ENCODE data around the gene XYLT2.

Gene XYLT2

DNA sequence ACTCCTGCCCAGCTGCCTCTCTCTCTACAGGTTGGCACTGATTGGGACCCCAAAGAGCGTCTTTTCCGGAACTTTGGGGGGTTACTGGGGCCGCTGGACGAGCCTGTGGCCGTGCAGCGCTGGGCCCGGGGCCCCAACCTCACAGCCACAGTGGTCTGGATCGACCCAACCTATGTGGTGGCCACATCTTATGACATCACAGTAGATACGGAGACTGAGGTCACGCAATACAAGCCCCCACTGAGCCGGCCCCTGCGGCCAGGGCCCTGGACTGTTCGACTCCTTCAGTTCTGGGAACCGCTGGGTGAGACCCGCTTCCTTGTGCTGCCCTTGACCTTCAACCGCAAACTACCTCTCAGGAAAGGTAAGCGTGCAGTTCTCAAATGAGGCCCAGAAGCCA, 12.3 kb downstream of the XYLT2 start:
- Mint-ChIP-seq H3K4me3 (no peak overlapping the region), H3K4me1 (peaks cover 7% of the 10 kb centered on the region)
- TF ChIP-seq, protein P1, sequence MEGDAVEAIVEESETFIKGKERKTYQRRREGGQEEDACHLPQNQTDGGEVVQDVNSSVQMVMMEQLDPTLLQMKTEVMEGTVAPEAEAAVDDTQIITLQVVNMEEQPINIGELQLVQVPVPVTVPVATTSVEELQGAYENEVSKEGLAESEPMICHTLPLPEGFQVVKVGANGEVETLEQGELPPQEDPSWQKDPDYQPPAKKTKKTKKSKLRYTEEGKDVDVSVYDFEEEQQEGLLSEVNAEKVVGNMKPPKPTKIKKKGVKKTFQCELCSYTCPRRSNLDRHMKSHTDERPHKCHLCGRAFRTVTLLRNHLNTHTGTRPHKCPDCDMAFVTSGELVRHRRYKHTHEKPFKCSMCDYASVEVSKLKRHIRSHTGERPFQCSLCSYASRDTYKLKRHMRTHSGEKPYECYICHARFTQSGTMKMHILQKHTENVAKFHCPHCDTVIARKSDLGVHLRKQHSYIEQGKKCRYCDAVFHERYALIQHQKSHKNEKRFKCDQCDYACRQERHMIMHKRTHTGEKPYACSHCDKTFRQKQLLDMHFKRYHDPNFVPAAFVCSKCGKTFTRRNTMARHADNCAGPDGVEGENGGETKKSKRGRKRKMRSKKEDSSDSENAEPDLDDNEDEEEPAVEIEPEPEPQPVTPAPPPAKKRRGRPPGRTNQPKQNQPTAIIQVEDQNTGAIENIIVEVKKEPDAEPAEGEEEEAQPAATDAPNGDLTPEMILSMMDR (IDR thresholded peaks at IDR 0.05; ENCODE audit: unreplicated experiment in 3 of 3), result no peak

GRCh38 chr17:50359005-50359699, 13.2 kb downstream of the XYLT2 start:
- H3K9me3 Mint-ChIP-seq, result no peaks in the 10 kb centered on the region
- peaks cover 22% of the 10 kb centered on the region for H3K36me3 Mint-ChIP-seq (ENCODE audit: low read depth)
- no peak overlapping the region for H3K27ac Mint-ChIP-seq
- TF ChIP-seq, protein P1 (IDR thresholded peaks at IDR 0.05; ENCODE audit: unreplicated experiment in 3 of 3), result no peak
- H3K4me3 Mint-ChIP-seq, result no peak overlapping the region
- no peaks in the 10 kb centered on the region for H3K27me3 Mint-ChIP-seq (ENCODE audit: low read depth)
- peaks cover 14% of the 10 kb centered on the region for H3K4me1 Mint-ChIP-seq

More for the DNA sequence above, 12.3 kb downstream of the XYLT2 start:
- Mint-ChIP-seq H3K27ac (no peak overlapping the region), H3K36me3 (ENCODE audit: low read depth) (peaks cover 26% of the 10 kb centered on the region), H3K27me3 (ENCODE audit: low read depth) (no peaks in the 10 kb centered on the region), H3K9me3 (no peaks in the 10 kb centered on the region)

GRCh38 chr17:50359998-50360461, 14.1 kb downstream of the XYLT2 start:
- TF ChIP-seq, protein P1 (IDR thresholded peaks at IDR 0.05; ENCODE audit: unreplicated experiment in 3 of 3), result no peak
- no peaks in the 10 kb centered on the region for H3K9me3 Mint-ChIP-seq
- no peak overlapping the region for H3K4me3 Mint-ChIP-seq
- peaks cover 18% of the 10 kb centered on the region for H3K4me1 Mint-ChIP-seq
- H3K27ac Mint-ChIP-seq, result no peak overlapping the region
- H3K36me3 Mint-ChIP-seq (ENCODE audit: low read depth), result peaks cover 16% of the 10 kb centered on the region
- H3K27me3 Mint-ChIP-seq (ENCODE audit: low read depth), result no peaks in the 10 kb centered on the region

DNA sequence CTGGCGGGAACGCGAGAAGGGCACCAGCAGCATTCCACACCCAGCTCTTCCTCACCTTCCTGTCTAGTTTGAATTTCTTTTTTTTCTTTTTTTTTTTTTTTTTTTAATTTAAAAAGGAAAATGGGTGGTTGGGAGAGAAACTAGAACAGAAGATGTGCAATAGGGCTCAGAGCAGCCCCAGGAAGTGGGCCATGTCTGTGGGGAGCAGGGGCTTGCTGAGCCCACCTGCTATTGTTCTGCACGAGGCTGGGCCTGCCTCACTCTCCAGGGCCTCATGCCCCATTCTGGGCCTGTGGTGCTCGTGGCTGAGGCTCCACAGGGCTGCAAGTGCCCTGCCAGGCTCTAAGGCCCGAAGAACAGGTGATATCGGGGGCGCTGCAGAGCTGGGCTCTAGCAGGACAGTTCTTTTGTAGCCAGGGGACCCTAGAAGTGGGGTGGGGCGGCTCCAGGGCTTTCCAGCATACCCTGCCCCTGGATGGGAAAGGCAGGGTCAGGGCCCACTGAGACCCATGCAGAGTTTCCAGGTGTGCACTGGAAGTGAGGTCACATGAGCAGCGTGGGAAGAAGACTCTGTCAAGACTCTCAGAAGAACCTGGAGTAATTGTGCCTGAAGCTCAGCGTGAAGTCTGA, 14.7 kb downstream of the XYLT2 start:
- no peak overlapping the region for H3K27ac Mint-ChIP-seq
- H3K36me3 Mint-ChIP-seq (ENCODE audit: low read depth), result peaks cover 18% of the 10 kb centered on the region
- H3K9me3 Mint-ChIP-seq, result no peaks in the 10 kb centered on the region
- H3K4me1 Mint-ChIP-seq, result peaks cover 18% of the 10 kb centered on the region
- TF ChIP-seq, protein P1 (IDR thresholded peaks at IDR 0.05; ENCODE audit: unreplicated experiment in 3 of 3), result no peak
- no peaks in the 10 kb centered on the region for H3K27me3 Mint-ChIP-seq (ENCODE audit: low read depth)
- no peak overlapping the region for H3K4me3 Mint-ChIP-seq

- no peaks in the 10 kb centered on the region for H3K9me3 Mint-ChIP-seq
These were observed 15.9 kb downstream of the XYLT2 start for GRCh38 chr17:50361561-50362480.

More at GRCh38 chr17:50361561-50362480, 15.9 kb downstream of the XYLT2 start:
- peak overlapping the region; percentile 13 to 60 (median 58) for H3K27ac Mint-ChIP-seq
- TF ChIP-seq, protein P1 (IDR thresholded peaks at IDR 0.05; ENCODE audit: unreplicated experiment in 3 of 3), result peak; percentile 52 to 70 (median 63)
- H3K4me3 Mint-ChIP-seq, result no peak overlapping the region
- H3K4me1 Mint-ChIP-seq, result peaks cover 18% of the 10 kb centered on the region
- no peaks in the 10 kb centered on the region for H3K27me3 Mint-ChIP-seq (ENCODE audit: low read depth)
- H3K36me3 Mint-ChIP-seq (ENCODE audit: low read depth), result peaks cover 15% of the 10 kb centered on the region
